GM21381 (cell line): ENCODE results near the gene MICB.
"Not testable (repeated sequence)": the region's sequence is repeated elsewhere in the genome, so short reads cannot be mapped to it uniquely, and the experiment has no call there.

Experiments used
- ATAC-seq: cut with Tn5 transposase; IDR thresholded peaks from one replicate; pipeline ENCODE4 v1.9.1; 2021; ENCODE audit warnings: mild to moderate bottlenecking, moderate library complexity; ENCODE audit not compliant: unreplicated experiment

Gene MICB

GRCh38 chr6:31535538-31536324 lies 37.8 kb downstream of the MICB start:
- ATAC-seq = no peak

- no peak for ATAC-seq
Measured at GRCh38 chr6:31538805-31539400, 41.0 kb downstream of the MICB start.

GRCh38 chr6:31540640-31541039 lies 42.7 kb downstream of the MICB start:
- no peak for ATAC-seq

- peak; percentile 12 for ATAC-seq
Measured at GRCh38 chr6:31541059-31541657, 43.2 kb downstream of the MICB start.

GRCh38 chr6:31541658-31542521 lies 43.9 kb downstream of the MICB start, which contains the start of gene DDX39B:
Gene DDX39B (minus strand): TSS chr6:31542003. CDS start chr6:31540532, 1,471 bp downstream.
- peak; percentile 56 for ATAC-seq

- no peak for ATAC-seq
Measured at GRCh38 chr6:31543639-31544038, 45.7 kb downstream of the MICB start.

GRCh38 chr6:31544676-31545075 lies 46.7 kb downstream of the MICB start:
- ATAC-seq = no peak

- ATAC-seq = no peak
Measured at GRCh38 chr6:31545291-31545690, 47.3 kb downstream of the MICB start.

GRCh38 chr6:31546339-31546957 lies 48.5 kb downstream of the MICB start, which contains the start of gene ATP6V1G2:
Gene ATP6V1G2 (minus strand): TSS chr6:31546608. CDS start chr6:31546559, 49 bp downstream.
- ATAC-seq = peak; percentile 43

GRCh38 chr6:31546958-31547726 lies 49.2 kb downstream of the MICB start, which contains the start of gene NFKBIL1:
Gene NFKBIL1 (plus strand): TSS chr6:31547608. CDS start chr6:31547695, 87 bp downstream.
- ATAC-seq = peak; percentile 67

- no peak for ATAC-seq
Measured at GRCh38 chr6:31547727-31548543, 50.0 kb downstream of the MICB start.

GRCh38 chr6:31548544-31548873 lies 50.6 kb downstream of the MICB start:
- no peak for ATAC-seq

- ATAC-seq = not testable (repeated sequence)
Measured at GRCh38 chr6:31551371-31551770, 53.4 kb downstream of the MICB start.

GRCh38 chr6:31556307-31556706 lies 58.4 kb downstream of the MICB start:
- no peak for ATAC-seq

GRCh38 chr6:31557443-31558317 lies 59.7 kb downstream of the MICB start:
- ATAC-seq = no peak

GRCh38 chr6:31558318-31558625 lies 60.3 kb downstream of the MICB start:
- no peak for ATAC-seq

- no peak for ATAC-seq
Measured at GRCh38 chr6:31558631-31559500, 60.9 kb downstream of the MICB start.
